Measurements from ENCODE around the gene SPDL1. TPM values are rescaled to one million over a fixed set of nuclear protein-coding genes. Genes with fewer than 3 reads are reported as not detected.
A peak's percentile ranks its signal among the peaks of the same experiment; 100 is the strongest.

The SPDL1 gene
- total and polyA plus RNA-seq, 2 donors = 9.5 to 29.8 TPM

GRCh38 chr5:169646856-169647255, 63.3 kb downstream of the SPDL1 start:
- H3K4me1 ChIP-seq (ENCODE audit: control insufficient read depth in 2 of 2, insufficient read depth in 2 of 2, low read length in 2 of 2) = peaks cover 26 to 47% of the 10 kb centered on the region in 2 donors
- no peaks in the 10 kb centered on the region for H3K9me3 ChIP-seq (ENCODE audit: control insufficient read depth in 2 of 2, insufficient read depth in 1 of 2, low read length in 1 of 2)
- no peak overlapping the region for H3K27ac ChIP-seq (ENCODE audit: low read depth in 1 of 2, low read length in 1 of 2)
- DNase-seq (ENCODE audit: low read depth in 6 of 9, low spot score in 9 of 9) = no peak
- no peaks in the 10 kb centered on the region for H3K27me3 ChIP-seq (ENCODE audit: control insufficient read depth in 2 of 2, insufficient read depth in 1 of 2, low read length in 1 of 2)
- H3K4me3 ChIP-seq (ENCODE audit: low read length in 2 of 2) = no peak overlapping the region
- WGBS = 96% methylated on average over 3 of the region's 3 CpGs
- H3K36me3 ChIP-seq (ENCODE audit: control insufficient read depth in 2 of 2, insufficient read depth in 2 of 2, low read length in 1 of 2) = peaks cover 8 to 14% of the 10 kb centered on the region in 2 donors

- peak overlapping the region; percentile 25 to 76 for H3K27ac ChIP-seq (ENCODE audit: low read depth in 1 of 2, low read length in 1 of 2)
Observed at GRCh38 chr5:169647566-169647965, 64.0 kb downstream of the SPDL1 start.

GRCh38 chr5:169648725-169649310, 65.2 kb downstream of the SPDL1 start:
- WGBS = 58% methylated on average over 13 of the region's 13 CpGs
- H3K9me3 ChIP-seq (ENCODE audit: control insufficient read depth in 2 of 2, insufficient read depth in 1 of 2, low read length in 1 of 2) = no peaks in the 10 kb centered on the region
- no peak for DNase-seq (ENCODE audit: low read depth in 6 of 9, low spot score in 9 of 9)
- no peaks in the 10 kb centered on the region for H3K27me3 ChIP-seq (ENCODE audit: control insufficient read depth in 2 of 2, insufficient read depth in 1 of 2, low read length in 1 of 2)
- peaks cover 8 to 21% of the 10 kb centered on the region in 2 donors for H3K36me3 ChIP-seq (ENCODE audit: control insufficient read depth in 2 of 2, insufficient read depth in 2 of 2, low read length in 1 of 2)
- no peak overlapping the region for H3K4me3 ChIP-seq (ENCODE audit: low read length in 2 of 2)
- peak overlapping the region in 1 of 2 donors; percentile 29 for H3K27ac ChIP-seq (ENCODE audit: low read depth in 1 of 2, low read length in 1 of 2)
- H3K4me1 ChIP-seq (ENCODE audit: control insufficient read depth in 2 of 2, insufficient read depth in 2 of 2, low read length in 2 of 2) = peaks cover 26 to 52% of the 10 kb centered on the region in 2 donors

More at GRCh38 chr5:169647566-169647965, 64.0 kb downstream of the SPDL1 start:
- Histone ChIP-seq H3K9me3 (ENCODE audit: control insufficient read depth in 2 of 2, insufficient read depth in 1 of 2, low read length in 1 of 2) (no peaks in the 10 kb centered on the region), H3K27me3 (ENCODE audit: control insufficient read depth in 2 of 2, insufficient read depth in 1 of 2, low read length in 1 of 2) (no peaks in the 10 kb centered on the region), H3K36me3 (ENCODE audit: control insufficient read depth in 2 of 2, insufficient read depth in 2 of 2, low read length in 1 of 2) (peaks cover 8 to 14% of the 10 kb centered on the region in 2 donors), H3K4me1 (ENCODE audit: control insufficient read depth in 2 of 2, insufficient read depth in 2 of 2, low read length in 2 of 2) (peaks cover 26 to 52% of the 10 kb centered on the region in 2 donors), H3K4me3 (ENCODE audit: low read length in 2 of 2) (no peak overlapping the region)
- WGBS = 2% methylated on average over 1 of the region's 1 CpG
- peak in 4 of 9 donors; percentile 13 to 54 (median 22) for DNase-seq (ENCODE audit: low read depth in 6 of 9, low spot score in 9 of 9)

DNA sequence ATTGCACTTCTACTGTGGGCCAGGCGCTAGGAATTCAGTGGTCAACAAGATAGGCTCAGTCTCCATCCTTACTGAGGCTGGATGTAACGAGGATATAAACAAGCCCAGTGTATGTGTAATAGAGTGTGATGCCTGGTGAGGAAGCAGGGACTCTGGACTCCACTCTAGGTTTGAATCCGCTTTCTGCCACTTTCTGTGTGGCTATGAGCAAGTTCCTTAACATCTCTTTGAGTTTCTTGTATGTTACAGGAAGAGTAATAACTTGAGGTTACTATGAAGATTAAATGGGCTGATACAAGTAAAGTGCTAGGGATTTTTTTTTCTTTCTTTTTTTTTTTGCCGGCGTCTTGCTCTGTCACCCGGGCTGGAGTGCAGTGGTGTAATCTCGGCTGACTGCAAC, 65.9 kb downstream of the SPDL1 start:
- Histone ChIP-seq H3K27ac (ENCODE audit: low read depth in 1 of 2, low read length in 1 of 2) (no peak overlapping the region), H3K4me3 (ENCODE audit: low read length in 2 of 2) (no peak overlapping the region), H3K9me3 (ENCODE audit: control insufficient read depth in 2 of 2, insufficient read depth in 1 of 2, low read length in 1 of 2) (no peaks in the 10 kb centered on the region), H3K4me1 (ENCODE audit: control insufficient read depth in 2 of 2, insufficient read depth in 2 of 2, low read length in 2 of 2) (peaks cover 26 to 52% of the 10 kb centered on the region in 2 donors), H3K36me3 (ENCODE audit: control insufficient read depth in 2 of 2, insufficient read depth in 2 of 2, low read length in 1 of 2) (peaks cover 14 to 27% of the 10 kb centered on the region in 2 donors), H3K27me3 (ENCODE audit: control insufficient read depth in 2 of 2, insufficient read depth in 1 of 2, low read length in 1 of 2) (no peaks in the 10 kb centered on the region)
- 65% methylated on average over 7 of the region's 7 CpGs for WGBS
- DNase-seq (ENCODE audit: low read depth in 6 of 9, low spot score in 9 of 9) = peak in 1 of 9 donors; percentile 31

- Histone ChIP-seq H3K9me3 (ENCODE audit: control insufficient read depth in 2 of 2, insufficient read depth in 1 of 2, low read length in 1 of 2) (no peaks in the 10 kb centered on the region), H3K36me3 (ENCODE audit: control insufficient read depth in 2 of 2, insufficient read depth in 2 of 2, low read length in 1 of 2) (peaks cover 26 to 40% of the 10 kb centered on the region in 2 donors), H3K4me3 (ENCODE audit: low read length in 2 of 2) (no peak overlapping the region), H3K27me3 (ENCODE audit: control insufficient read depth in 2 of 2, insufficient read depth in 1 of 2, low read length in 1 of 2) (no peaks in the 10 kb centered on the region), H3K27ac (ENCODE audit: low read depth in 1 of 2, low read length in 1 of 2) (peak overlapping the region in 1 of 2 donors; percentile 7), H3K4me1 (ENCODE audit: control insufficient read depth in 2 of 2, insufficient read depth in 2 of 2, low read length in 2 of 2) (peaks cover 26 to 52% of the 10 kb centered on the region in 2 donors)
- 73% methylated on average over 5 of the region's 5 CpGs for WGBS
- DNase-seq (ENCODE audit: low read depth in 6 of 9, low spot score in 9 of 9) = peak in 3 of 9 donors; percentile 6 to 44 (median 28)
Observed at GRCh38 chr5:169650701-169651331, 67.2 kb downstream of the SPDL1 start.

- DNase-seq (ENCODE audit: low read depth in 6 of 9, low spot score in 9 of 9) = no peak
- Histone ChIP-seq H3K36me3 (ENCODE audit: control insufficient read depth in 2 of 2, insufficient read depth in 2 of 2, low read length in 1 of 2) (peaks cover 33 to 44% of the 10 kb centered on the region in 2 donors), H3K4me1 (ENCODE audit: control insufficient read depth in 2 of 2, insufficient read depth in 2 of 2, low read length in 2 of 2) (peaks cover 26 to 52% of the 10 kb centered on the region in 2 donors), H3K27ac (ENCODE audit: low read depth in 1 of 2, low read length in 1 of 2) (peak overlapping the region in 1 of 2 donors; percentile 7), H3K9me3 (ENCODE audit: control insufficient read depth in 2 of 2, insufficient read depth in 1 of 2, low read length in 1 of 2) (no peaks in the 10 kb centered on the region), H3K4me3 (ENCODE audit: low read length in 2 of 2) (no peak overlapping the region), H3K27me3 (ENCODE audit: control insufficient read depth in 2 of 2, insufficient read depth in 1 of 2, low read length in 1 of 2) (no peaks in the 10 kb centered on the region)
- WGBS = 93% methylated on average over 5 of the region's 5 CpGs
Observed at GRCh38 chr5:169651526-169651925, 68.0 kb downstream of the SPDL1 start.

- 0% methylated on average over 1 of the region's 1 CpG for WGBS
- DNase-seq (ENCODE audit: low read depth in 6 of 9, low spot score in 9 of 9) = no peak
- peaks cover 26 to 48% of the 10 kb centered on the region in 2 donors for H3K4me1 ChIP-seq (ENCODE audit: control insufficient read depth in 2 of 2, insufficient read depth in 2 of 2, low read length in 2 of 2)
- no peak overlapping the region for H3K27ac ChIP-seq (ENCODE audit: low read depth in 1 of 2, low read length in 1 of 2)
- H3K36me3 ChIP-seq (ENCODE audit: control insufficient read depth in 2 of 2, insufficient read depth in 2 of 2, low read length in 1 of 2) = peaks cover 33 to 47% of the 10 kb centered on the region in 2 donors
- H3K4me3 ChIP-seq (ENCODE audit: low read length in 2 of 2) = no peak overlapping the region
- H3K27me3 ChIP-seq (ENCODE audit: control insufficient read depth in 2 of 2, insufficient read depth in 1 of 2, low read length in 1 of 2) = no peaks in the 10 kb centered on the region
- H3K9me3 ChIP-seq (ENCODE audit: control insufficient read depth in 2 of 2, insufficient read depth in 1 of 2, low read length in 1 of 2) = no peaks in the 10 kb centered on the region
Observed at GRCh38 chr5:169652057-169652456, 68.5 kb downstream of the SPDL1 start.

DNA sequence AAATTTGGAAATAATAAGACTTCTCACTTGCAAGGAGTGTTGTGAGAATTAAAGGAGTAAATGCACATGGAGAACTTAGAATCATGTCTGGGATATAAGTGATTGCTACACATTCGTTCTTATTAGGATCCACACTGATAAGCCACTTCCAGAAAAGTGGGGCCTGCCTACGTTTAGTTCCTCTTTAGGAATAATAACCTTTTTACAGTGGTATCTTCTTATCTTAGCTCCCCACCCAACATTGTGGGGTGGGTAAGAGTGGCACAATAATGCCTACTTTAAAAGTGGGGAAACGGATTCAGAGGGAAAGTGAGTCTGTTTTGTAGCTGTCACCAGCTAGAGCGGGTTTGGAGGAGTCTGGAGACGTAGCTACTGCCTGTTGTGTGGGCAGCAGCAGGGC, 69.5 kb downstream of the SPDL1 start:
- peaks cover 20 to 39% of the 10 kb centered on the region in 2 donors for H3K4me1 ChIP-seq (ENCODE audit: control insufficient read depth in 2 of 2, insufficient read depth in 2 of 2, low read length in 2 of 2)
- H3K4me3 ChIP-seq (ENCODE audit: low read length in 2 of 2) = no peak overlapping the region
- H3K36me3 ChIP-seq (ENCODE audit: control insufficient read depth in 2 of 2, insufficient read depth in 2 of 2, low read length in 1 of 2) = peaks cover 29 to 53% of the 10 kb centered on the region in 2 donors
- no peak for DNase-seq (ENCODE audit: low read depth in 6 of 9, low spot score in 9 of 9)
- H3K27ac ChIP-seq (ENCODE audit: low read depth in 1 of 2, low read length in 1 of 2) = no peak overlapping the region
- H3K9me3 ChIP-seq (ENCODE audit: control insufficient read depth in 2 of 2, insufficient read depth in 1 of 2, low read length in 1 of 2) = no peaks in the 10 kb centered on the region
- 96% methylated on average over 5 of the region's 5 CpGs for WGBS
- H3K27me3 ChIP-seq (ENCODE audit: control insufficient read depth in 2 of 2, insufficient read depth in 1 of 2, low read length in 1 of 2) = no peaks in the 10 kb centered on the region
